ENCODE data around the gene SPIRE1. TPM values are rescaled to one million over a fixed set of nuclear protein-coding genes. Genes with fewer than 3 reads are reported as not detected.

Gene SPIRE1
- total RNA-seq, 1 donor from 2014 or later = 16.9 TPM

DNA sequence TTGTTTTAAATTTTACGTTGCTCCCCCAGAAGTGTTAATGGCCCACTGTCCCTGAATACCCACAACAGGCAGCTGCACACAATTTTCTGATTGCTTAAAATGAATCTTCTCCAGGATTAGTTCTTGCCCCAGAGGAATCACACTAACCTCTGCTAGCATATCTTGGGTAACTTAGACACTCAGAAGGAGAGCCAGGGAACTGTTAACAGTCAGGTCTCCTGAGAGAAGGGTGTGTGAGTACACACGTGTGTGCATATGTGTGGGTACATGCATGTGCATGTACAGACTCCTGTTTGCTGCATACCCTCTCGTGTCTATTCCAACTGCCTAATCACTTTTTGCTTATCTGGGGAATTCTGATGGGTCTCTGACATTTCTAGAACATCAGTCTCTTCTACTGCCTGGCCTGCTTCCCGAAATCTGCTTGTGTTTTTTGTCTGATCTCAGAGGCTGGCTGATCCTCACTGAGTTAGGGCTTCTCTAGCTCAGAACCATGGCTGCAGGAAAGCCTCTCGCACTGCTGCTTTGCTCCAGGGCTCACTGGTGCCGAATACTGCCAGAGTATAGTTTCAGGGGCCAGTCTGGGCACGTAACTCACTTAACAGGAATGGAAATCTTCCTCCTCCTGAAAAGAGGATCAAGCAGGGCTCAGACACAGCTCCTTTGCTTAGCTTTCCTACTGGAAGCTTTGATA, 187.4 kb downstream of the SPIRE1 start:
- Histone ChIP-seq H3K27ac (no peak overlapping the region), H3K4me3 (no peak overlapping the region), H3K4me1 (no peaks in the 10 kb centered on the region), H3K9me3 (no peaks in the 10 kb centered on the region), H3K36me3 (no peaks in the 10 kb centered on the region), H3K27me3 (no peaks in the 10 kb centered on the region)
- TF ChIP-seq, protein P1, sequence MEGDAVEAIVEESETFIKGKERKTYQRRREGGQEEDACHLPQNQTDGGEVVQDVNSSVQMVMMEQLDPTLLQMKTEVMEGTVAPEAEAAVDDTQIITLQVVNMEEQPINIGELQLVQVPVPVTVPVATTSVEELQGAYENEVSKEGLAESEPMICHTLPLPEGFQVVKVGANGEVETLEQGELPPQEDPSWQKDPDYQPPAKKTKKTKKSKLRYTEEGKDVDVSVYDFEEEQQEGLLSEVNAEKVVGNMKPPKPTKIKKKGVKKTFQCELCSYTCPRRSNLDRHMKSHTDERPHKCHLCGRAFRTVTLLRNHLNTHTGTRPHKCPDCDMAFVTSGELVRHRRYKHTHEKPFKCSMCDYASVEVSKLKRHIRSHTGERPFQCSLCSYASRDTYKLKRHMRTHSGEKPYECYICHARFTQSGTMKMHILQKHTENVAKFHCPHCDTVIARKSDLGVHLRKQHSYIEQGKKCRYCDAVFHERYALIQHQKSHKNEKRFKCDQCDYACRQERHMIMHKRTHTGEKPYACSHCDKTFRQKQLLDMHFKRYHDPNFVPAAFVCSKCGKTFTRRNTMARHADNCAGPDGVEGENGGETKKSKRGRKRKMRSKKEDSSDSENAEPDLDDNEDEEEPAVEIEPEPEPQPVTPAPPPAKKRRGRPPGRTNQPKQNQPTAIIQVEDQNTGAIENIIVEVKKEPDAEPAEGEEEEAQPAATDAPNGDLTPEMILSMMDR (IDR thresholded peaks at IDR 0.05) = no peak
- intact Hi-C loops (cut with DNase I) = no loop called here
- no peak for DNase-seq (ENCODE audit: low spot score in 2 of 2)

DNA sequence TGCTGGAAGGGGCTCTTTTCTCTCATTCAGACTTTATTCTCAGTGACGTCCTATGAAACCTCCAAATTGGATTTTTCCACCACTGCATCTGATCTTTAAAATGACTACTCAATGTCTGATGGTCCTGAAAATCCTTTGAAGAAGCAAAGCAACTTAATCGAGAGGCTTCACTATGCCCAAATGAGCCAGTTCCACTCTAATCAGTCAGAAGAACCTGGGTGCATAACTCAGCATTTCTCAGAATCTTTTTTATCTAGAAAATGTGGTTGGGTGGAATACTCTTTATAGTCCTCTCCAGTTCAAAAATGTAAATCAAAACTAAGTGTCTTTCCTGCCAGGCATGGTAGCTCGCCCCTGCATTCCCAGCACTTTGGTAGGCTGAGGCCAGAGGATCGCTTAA, 189.5 kb downstream of the SPIRE1 start:
- Histone ChIP-seq H3K27ac (no peak overlapping the region), H3K9me3 (no peaks in the 10 kb centered on the region), H3K27me3 (no peaks in the 10 kb centered on the region), H3K36me3 (peaks cover 6 to 9% of the 10 kb centered on the region in 2 donors), H3K4me1 (no peaks in the 10 kb centered on the region), H3K4me3 (no peak overlapping the region)
- intact Hi-C loops (cut with DNase I) = no loop called here
- TF ChIP-seq, protein P1 (IDR thresholded peaks at IDR 0.05) = no peak
- no peak for DNase-seq (ENCODE audit: low spot score in 2 of 2)

DNA sequence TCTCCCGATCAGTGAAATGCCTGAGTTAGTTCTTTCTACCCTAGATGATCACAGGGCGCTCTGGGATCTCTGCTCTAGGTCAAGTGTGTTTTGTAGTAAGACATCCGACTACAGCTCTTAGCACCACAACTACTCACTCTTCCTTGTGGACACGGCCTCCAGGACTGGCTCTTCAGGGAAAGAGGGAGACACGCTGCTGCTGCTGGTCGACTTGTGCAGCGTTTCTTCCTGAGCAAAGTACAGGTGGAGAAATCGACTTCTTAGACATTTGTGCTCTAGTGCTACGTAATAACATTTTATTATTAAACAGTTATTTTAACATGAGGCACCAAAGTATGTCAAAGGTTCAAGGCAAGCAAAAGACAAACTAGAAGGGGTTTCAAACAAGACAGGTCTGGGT, 193.2 kb downstream of the SPIRE1 start:
- peaks cover 7 to 38% of the 10 kb centered on the region in 2 donors for H3K36me3 ChIP-seq
- intact Hi-C loops (cut with DNase I) = loop anchor here (5.0 kb wide), 1 partner anchor 72 kb away; no protein-coding TSS in a partner anchor
- DNase-seq (ENCODE audit: low spot score in 2 of 2) = no peak
- TF ChIP-seq, protein P1 (IDR thresholded peaks at IDR 0.05) = no peak
- no peaks in the 10 kb centered on the region for H3K27me3 ChIP-seq
- no peak overlapping the region for H3K27ac ChIP-seq
- H3K9me3 ChIP-seq = no peaks in the 10 kb centered on the region
- no peak overlapping the region for H3K4me3 ChIP-seq
- no peaks in the 10 kb centered on the region for H3K4me1 ChIP-seq

DNA sequence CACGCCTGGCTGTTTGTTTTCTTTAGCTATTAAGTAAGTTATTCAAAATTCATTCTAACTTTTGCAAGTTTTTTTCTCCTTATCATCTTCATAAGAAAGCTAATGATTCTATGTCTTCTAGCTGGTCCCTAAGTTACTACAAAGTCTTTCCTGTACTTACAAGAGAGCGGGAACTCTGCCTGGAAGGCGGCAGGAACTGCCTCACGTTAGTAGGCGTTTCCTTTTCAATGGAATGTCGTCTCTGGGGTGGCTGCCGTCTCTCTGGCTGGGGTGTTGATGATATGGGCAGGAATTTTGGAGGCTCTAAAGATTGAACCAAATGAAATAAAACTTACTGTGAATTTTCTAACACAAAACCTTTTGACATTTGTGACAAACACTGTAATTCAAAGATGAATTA, 194.7 kb downstream of the SPIRE1 start:
- no peak overlapping the region for H3K27ac ChIP-seq
- H3K36me3 ChIP-seq = peaks cover 13 to 46% of the 10 kb centered on the region in 2 donors
- no peaks in the 10 kb centered on the region for H3K27me3 ChIP-seq
- TF ChIP-seq, protein P1 (IDR thresholded peaks at IDR 0.05) = no peak
- H3K9me3 ChIP-seq = no peaks in the 10 kb centered on the region
- no peaks in the 10 kb centered on the region for H3K4me1 ChIP-seq
- no peak overlapping the region for H3K4me3 ChIP-seq
- intact Hi-C loops (cut with DNase I) = loop anchor here (5.0 kb wide), 1 partner anchor 71 kb away; no protein-coding TSS in a partner anchor
- DNase-seq (ENCODE audit: low spot score in 2 of 2) = no peak

DNA sequence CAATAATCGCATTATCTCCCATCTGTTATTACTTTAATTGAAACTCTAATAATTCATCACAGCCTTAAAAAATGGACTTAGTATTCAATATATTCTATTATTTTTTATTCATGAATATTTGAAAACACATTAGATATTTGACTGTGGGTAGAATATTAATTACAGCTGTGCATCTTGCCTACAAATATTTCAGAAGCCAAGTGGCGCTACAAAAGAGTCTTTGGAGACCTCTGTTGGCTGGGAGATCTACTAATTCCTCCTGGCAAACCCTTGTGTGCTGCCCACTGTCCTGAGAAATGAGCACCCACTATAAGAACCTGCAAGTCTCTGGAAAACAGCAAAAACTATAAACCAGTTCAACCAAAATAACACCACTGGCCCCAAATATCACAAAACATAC, 195.7 kb downstream of the SPIRE1 start:
- TF ChIP-seq, protein P1 (IDR thresholded peaks at IDR 0.05) = no peak
- intact Hi-C loops (cut with DNase I) = loop anchor here (5.0 kb wide), 1 partner anchor 70 kb away; no protein-coding TSS in a partner anchor
- Histone ChIP-seq H3K9me3 (no peaks in the 10 kb centered on the region), H3K4me1 (no peaks in the 10 kb centered on the region), H3K27ac (no peak overlapping the region), H3K36me3 (peaks cover 13 to 46% of the 10 kb centered on the region in 2 donors), H3K4me3 (no peak overlapping the region), H3K27me3 (no peaks in the 10 kb centered on the region)
- no peak for DNase-seq (ENCODE audit: low spot score in 2 of 2)

Data from ascending aorta (tissue), 2 donors.